HG03460 (cell line): ENCODE results near the gene KIAA1217.

Experiments
- ATAC-seq: cut with Tn5 transposase; IDR thresholded peaks from one replicate; pipeline ENCODE4 v1.9.1; 2021; ENCODE audit not compliant: unreplicated experiment

Gene KIAA1217

DNA sequence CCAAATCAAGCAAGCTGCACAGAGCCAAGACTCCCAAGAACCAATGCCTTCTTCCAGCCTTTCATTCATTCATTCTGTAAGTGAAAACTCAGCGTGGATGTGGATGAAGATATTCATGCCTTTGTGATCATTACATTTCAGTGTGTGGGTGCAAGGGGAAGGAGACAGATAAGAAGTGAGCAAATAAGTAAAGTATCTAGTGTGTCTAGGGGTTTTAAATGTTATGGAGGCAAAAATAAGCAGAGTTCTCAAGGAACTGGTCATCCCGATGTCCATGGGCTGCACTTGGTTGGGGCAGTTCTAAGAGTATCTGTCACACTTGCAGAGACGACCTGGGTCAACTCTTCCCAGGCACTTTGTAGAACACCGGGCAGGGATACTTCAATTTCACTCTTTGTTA is 149.1 kb downstream of the KIAA1217 start:
- ATAC-seq, result no peak

DNA sequence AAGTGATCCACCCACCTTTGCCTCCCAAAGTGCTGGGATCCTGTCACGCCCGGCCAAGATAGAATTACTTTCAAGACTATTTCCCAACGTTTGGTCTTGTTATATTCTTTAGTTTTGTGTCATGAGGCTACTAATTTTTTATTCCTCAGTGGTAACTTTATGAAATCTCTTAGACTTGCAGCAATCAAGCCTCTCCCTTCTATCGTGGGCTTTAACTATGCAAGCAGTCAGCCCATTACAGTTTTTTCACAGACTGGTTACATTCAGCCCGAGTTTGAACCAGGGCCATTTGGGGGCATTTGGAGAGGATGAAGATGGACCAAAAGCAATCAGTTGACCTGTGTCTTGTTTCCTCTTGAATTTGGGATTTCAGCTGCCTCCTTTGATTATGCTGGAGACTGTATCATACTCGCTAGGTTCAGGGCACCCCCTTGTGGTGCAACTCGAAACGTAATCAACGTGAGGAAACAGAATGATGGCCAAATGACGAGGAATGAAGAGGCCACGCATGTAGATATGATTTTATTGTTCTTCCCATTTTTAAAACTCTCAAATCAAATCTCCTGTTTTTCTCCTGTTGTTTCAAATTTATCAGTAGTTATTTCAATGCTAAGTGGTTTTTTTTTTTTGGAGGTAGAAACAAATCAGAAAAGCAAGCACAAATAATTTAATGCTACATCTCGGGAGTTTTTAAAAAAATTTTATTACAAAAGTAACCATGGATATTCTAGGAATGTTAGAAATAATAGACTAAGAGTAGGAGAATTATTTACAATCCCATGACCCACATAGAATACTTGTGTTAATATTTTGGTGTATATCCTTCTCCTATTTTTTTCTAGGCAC is 151.6 kb downstream of the KIAA1217 start:
- ATAC-seq, result no peak

DNA sequence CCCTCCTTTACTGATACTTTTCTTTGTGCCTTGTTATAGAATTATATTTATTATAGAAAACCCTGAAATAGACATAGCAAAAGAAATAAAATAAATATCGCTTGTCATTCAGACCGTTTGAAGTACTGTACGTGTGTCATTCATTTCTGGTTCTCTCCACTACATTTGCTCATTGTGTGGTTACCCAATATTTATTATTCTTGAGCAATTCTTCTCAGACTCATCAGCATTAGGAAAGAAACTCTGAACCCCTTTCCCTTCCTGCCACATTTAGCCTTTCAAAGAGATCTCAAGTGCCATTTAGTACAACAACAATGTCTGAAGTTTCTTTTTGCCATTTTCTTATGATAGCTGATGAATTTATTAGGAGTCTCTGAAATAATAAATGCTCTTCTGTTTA is 154.1 kb downstream of the KIAA1217 start:
- ATAC-seq, result no peak

DNA sequence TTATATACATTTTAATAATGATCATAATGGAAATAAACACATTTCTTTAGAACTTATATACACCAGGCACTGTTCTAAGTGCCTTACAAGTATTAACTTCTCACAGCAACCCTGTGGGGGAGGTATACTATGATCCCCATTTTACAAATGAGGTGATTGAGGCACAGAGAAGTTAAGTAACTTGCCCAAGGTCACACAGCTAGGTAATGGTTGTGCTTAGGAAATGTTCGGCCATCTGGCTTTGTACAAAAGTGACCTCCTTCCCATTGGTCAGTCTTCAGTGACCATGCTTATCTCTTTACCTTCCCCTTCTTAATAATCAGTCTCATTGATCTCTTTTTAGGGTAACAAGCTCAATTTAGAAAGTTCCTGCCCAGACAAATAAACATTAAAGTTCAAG is 158.8 kb downstream of the KIAA1217 start:
- no peak for ATAC-seq

DNA sequence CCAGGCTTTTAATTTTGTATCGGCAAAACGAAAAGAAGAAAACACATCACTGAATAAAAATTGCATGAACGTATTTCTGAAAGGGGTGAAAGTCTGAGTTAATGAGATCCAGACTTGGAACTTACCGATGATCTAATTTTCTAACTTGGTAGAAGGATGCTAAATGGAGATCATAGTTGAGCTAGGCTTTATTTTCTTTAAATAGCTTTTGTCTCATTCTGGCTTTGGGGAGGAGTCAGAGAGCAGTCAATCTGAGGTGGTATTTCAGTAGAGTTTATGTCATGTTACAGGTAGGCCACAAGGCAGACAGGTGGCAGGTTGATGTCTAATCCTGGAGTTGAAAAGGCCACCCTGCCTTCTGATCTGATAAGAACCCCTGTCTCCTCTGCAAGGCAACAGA is 161.9 kb downstream of the KIAA1217 start:
- ATAC-seq, result no peak

DNA sequence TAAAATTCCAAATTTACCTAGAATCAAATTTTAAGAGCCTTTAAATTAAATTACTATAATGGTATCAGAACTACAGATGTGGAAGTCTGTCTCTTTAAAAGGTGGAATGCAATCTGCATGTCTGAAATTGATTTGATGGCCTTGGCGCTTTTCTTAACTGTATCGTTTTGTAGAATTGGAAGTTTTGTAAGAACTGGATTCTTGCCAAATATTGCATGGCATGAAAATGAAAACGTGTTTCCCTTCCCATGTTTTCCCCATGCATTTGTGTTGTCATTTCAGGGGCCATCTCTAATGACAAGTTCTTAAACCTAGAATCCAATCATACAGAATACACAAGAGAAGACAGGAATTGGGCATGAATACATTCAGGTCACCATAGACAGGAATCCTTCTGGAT is 162.5 kb downstream of the KIAA1217 start:
- no peak for ATAC-seq

DNA sequence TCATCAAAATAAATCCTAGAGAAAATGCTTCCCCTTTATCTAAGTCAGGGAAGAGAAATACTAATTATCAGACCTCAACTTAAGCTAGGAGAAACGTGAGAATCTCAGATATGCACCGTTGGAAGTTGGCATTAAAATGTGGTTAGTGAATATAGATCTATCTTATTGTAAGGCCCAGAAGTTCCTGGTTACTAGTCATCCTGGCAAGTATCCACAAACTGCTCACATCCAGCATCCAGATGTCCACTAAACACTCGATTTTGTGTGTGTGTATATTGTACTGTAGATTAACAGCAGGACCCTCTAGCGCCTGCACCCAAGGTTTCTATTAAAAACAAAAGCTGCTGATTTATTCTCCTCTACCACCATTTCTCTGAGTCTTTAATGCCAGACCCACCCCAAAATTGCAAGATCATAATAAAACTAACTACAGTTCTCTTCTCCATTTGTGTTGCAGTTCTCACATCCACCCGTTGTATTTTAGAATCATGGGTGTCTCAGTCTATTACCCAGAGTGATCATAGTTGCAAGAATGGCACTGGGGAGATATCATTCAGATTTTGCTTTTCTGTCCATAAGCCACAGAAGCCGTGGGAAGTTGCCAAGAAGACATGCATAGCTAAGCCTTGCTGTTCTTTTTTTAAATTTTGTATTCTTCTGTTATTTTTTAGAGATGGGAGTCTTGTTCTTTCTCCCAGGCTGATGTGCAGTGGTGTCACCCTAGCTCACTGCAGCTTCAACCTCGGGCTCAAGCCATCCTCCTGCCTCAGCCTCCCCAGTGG is 165.4 kb downstream of the KIAA1217 start:
- ATAC-seq, result no peak

DNA sequence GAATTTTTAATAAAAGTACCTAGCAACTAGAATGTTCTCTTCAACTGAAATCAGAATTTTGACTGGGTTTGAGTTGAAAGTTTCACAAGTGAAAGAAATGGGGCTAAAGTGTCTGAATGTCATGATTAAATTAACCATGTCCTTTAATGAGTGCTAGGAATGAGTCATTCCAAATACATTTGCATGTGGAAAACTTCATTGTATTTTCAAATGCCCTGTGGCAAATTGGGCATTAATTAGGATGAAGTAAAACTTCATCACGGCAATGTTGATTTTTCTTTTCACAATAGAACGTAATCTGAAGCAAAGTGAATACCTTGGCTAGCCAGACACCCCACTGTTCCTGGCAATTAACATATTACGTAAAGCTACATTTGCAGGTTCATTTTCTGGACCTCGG is 166.6 kb downstream of the KIAA1217 start:
- no peak for ATAC-seq

DNA sequence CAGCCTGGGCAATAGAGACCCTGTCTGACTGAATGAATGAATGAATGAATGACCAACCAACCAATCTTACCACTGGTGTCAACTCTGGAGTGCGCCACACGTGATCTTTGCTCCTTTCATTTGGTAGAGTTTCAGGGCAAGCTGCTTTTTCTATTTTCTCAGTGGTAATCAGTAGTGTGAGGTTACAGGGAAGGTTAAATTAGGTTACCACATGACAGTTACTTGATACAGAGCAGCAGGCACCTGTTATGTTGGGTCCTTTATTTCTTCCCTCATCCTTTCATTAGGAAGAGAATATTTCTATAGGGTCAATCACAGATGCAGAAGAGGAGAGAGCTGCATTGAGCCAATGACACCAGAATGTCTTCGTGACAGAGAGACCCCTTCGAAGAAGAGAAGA is 167.8 kb downstream of the KIAA1217 start:
- ATAC-seq, result no peak

DNA sequence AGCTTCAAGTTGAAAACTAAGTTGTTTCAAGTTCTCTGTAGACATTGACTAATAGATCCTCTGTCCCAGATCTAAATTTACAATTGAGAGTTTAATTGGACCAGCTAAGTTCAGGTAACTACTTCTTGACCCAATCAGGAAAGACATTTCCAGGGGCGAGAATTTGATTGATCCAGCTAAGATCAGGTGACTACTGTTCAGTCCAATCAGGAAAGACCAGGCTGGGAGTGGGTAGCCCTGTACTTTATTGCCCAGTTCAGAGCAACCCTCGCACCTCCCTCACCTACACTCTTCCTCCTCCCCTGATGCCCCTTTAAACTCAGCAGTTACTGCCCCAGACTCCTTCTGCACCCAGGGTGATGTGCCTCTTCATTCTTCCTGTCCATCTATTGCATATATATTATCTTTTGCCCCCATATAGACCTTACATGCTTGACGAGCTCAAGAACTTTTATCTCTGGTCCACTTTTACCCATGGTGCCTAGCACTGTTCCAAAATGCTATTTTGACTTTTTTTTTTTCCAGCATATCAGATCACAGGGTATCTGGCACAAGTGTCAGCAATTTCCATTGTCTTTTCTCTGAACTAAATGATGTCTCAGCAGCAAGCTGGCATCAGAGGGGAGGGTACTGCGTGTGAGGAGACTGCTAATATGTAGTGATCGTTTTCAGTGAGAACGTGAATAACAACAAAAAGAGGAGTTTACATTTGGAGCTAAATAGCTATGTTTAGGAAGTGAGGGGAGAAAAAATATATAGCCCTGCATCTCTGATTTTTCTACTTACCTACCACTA is 169.4 kb downstream of the KIAA1217 start:
- no peak for ATAC-seq

DNA sequence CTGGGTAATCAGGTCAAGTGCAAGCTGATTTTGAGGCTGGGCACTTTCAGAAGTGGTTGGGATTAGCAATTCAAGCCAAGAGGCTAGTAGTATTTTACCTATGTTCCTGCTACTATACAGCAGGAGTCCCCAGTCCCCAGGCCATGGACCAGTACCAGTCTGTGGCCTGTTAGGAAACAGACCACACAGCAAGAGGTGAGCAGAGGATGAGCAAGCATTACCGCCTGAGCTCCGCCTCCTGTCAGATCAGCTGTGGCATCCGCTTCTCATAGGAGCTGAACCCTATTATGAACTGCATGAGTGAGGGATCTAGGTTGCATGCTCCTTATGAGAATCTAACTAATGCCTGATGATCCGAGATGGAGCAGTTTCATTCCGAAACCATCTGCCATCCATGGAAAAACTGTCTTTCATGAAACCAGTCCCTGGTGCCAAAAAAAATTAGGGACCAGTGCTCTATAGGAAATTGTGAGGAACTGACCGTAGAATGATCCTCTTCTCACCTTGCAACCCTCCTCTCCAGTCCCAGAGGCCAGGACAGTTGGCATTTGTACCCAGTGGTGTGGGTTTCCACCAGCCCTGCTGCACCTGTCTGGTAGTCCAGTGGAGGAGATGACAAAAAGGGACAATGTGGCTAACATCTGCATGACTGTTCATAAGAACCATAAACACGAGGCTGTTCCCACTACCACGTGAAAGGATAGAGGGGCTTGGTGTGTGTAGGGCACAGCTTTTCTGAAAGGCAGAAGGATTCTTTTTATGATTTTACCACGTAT is 172.5 kb downstream of the KIAA1217 start:
- no peak for ATAC-seq

DNA sequence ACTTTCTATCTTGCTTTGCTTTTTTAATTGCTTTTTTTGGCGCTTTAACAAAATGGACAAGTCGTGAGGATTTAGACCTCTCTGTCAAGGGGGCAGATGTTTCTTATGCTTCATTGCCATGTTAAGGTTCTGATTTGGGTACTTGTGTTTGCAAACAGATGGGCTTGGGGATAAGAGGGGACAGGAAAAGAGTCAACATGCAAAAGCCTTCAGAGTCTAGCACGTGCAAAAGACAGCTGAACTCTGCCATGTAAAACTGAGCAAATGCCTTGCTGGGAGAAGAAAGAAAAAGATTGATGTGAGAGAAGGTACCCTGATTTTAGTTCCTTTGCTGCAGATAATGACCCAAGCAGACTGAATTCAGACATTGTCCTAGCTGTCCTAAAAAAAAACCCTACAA is 173.1 kb downstream of the KIAA1217 start:
- ATAC-seq, result no peak

DNA sequence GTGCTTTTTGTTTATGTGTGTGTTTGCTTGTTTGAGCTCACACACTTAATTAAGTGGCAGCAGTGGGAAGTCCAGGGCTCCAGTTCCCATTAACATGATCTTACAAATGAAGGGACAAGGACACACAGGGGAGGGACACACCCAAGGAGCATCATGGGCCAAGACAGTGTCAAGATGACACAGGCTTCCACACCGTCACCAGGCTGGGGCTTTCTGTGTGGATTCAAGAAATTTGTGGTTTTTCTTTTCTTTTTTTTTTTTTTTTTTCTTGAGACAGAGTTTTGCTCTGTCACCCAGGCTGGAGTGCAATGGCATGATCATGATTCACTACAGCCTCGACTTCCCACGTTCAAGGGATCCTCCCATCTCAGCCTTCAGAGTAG is 173.6 kb downstream of the KIAA1217 start:
- no peak for ATAC-seq

DNA sequence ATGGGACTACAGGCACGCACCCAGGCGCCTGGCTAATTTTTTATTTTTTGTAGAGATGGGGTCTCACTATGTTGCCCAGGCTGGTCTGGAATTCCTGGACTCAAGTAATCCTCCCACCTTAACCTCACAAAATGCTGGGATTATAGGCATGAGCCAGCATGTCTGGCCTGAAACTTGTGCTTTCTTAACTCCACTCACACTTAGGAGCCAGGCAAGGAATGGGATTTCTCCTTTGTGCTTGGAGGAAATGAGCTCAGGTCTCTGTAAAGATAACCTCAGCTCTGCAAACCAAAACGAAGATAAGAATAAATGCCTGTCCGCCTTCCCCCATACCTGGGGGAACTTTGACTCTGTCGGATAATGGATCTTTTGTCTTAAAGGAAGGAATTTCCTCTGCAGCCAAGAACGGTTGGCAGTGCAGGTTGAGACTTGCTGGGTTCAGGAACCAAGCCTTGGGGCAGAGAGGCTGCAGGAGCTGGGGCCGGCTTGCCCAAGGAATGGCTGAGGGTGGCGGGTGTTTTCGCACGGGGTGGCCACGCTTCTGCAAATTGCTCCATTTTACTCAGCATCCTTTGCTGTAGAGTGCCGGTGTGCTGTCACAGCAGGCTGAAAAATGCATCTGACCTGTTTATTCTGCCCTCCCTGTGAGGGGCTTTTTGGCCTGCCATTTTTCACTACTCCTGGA is 174.2 kb downstream of the KIAA1217 start:
- peak; percentile 61 for ATAC-seq

DNA sequence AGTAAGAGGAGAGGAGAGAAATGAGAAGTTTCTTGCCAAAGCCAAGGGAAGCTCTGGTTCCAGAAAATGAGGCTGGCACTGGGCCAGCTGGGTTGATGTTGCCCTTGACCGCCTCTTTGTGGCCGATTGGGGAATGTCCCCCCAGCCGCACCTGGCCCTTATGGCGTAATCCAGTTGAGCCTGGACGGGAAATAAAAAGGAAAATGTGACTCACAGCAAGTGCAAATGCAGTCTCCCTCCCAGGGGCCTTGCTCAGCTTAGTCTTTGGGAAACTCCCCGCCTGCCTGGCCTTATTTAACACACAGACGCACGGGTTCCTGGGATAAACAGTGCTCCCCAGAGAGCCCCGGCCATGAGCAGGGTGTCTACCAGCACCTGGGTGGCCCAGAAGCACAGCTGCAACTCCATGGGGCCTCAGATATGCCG is 174.8 kb downstream of the KIAA1217 start:
- ATAC-seq, result peak; percentile 84

DNA sequence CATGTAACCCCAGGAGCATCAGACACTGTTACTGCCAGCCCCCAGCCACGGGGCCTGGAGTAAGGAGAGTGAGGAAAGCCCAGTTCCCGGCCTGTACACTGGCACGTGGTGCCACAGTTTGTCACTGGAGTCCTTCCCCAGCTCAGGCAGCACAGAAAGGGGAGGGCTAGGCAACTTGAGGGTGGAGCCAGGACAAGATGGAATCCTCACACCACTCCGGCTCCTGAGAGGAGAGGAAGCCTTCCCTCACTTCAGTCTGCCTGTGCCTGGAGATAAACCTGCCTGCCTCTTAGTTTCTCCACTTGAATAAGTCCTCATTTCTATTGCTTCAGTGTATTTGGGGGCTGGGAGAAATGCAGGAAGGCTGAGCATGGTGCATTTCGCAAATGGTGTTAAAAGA is 176.0 kb downstream of the KIAA1217 start:
- no peak for ATAC-seq

DNA sequence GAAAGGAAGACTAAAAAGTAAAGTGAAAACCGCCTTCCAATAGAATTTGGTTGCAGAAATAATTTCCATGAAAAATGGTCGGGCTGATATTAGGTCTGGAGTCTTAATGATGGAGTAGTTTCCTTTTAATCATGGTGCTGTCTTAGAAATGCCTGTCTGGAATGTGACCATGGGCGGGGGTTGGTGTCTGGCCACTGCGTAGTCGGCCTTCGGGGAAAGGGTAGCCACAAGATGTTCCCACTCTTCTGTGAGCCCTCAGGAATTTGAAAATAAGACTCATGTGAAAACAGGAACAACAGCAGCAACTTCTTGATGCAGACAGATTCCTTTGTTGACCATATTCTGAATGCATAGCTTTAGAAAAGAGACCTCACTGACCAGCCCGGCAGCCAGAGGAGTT is 176.8 kb downstream of the KIAA1217 start:
- no peak for ATAC-seq

DNA sequence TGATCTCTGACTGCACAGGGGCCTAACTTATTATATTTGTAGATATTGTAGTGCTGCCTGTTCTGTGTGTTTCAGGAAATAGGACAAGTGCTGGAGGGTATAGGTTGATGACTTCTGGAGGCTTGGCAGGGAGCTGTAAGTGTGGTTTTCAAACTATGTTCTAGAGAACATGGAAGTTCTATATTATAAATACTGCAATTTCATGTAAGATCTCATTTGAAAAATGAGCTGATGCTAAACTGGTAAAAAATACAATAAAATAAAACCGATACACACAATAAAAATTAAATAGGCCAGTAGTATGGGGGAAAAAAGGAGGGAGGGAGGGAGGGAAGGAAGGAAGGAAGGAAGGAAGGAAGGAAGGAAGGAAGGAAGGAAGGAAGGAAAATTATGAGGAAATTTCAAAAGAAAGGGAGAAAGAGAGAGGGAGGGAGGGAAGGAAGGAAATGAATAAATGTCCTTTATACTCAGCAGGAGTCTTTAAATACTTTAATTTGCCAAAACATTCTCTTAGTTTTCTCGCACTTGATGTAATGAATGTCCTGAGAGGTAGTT is 181.3 kb downstream of the KIAA1217 start:
- no peak for ATAC-seq

DNA sequence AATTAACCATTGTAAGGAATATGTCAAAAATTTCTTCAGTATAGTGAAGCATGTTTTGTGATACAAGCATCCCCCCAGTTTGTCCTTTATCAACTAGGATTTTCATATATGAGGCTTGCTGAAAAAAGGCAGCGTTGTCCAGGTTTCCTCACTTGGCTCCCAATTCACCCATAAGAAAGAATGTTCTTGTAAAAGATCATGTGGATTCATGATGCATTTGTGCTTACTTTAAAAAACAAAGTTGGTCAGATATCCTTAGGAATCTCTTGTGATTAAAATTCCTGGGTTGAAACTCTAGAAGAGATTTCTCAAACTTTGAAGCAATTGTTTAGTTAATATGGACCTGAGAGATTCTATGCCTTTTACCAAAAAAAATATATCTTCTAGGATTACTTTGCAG is 181.8 kb downstream of the KIAA1217 start:
- ATAC-seq, result no peak

DNA sequence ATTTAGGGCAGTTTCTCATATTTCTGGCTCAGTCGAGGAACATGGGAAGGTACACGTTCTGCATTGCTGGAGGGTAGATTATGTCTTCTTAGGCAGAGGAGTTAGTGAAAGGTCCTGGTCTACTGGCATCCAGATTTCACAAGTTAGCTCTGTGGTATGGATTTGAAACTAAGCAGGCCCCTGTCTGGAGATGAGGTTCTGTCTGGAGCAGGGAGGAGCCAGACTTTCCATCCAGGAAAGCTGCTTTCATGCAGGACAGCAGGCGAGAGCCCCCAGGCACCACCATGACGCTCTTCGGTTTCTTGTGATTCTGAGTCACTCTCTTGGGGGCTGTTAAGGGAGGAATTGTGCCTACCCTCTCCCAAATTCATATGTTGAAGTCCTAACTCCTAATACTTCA is 184.3 kb downstream of the KIAA1217 start:
- ATAC-seq, result no peak
